Endometrial microvascular endothelial cells (primary cell): ENCODE data around the gene UQCRC1. TPM values are rescaled to one million over a fixed set of nuclear protein-coding genes. Genes with fewer than 3 reads are reported as not detected.

Experiments
- in situ Hi-C: cut with HindIII; loops from 2 replicates; pipeline ENCODE4 v1.10.0; 2017; ENCODE audit warnings: low sequenced_read_pairs, low pct_unique_long_range_greater_than_20kb; ENCODE audit errors: inconsistent ontology term
- total RNA-seq: library from RNA; depleted of rRNA; stranded (reverse); fragments of >200 nt; gene quantifications from one replicate; pipeline ENCODE4 v1.2.3, GENCODE V29; 2015; ENCODE audit errors: inconsistent ontology term

Gene UQCRC1
- 355 TPM for total RNA-seq

GRCh38 chr3:48609088-48610005 lies at the start of gene UQCRC1:
UQCRC1 (minus strand) TSS chr3:48609646; CDS start chr3:48609620, 26 bp downstream.
- in situ Hi-C loops = no loop called here

GRCh38 chr3:48656841-48657281 lies 47.4 kb upstream of the UQCRC1 start:
- in situ Hi-C loops = no loop called here

GRCh38 chr3:48656061-48656840 lies 46.8 kb upstream of the UQCRC1 start:
- in situ Hi-C loops = no loop called here

- in situ Hi-C loops = no loop called here
Observed at GRCh38 chr3:48655606-48656005, 46.2 kb upstream of the UQCRC1 start.

GRCh38 chr3:48655063-48655462 lies 45.6 kb upstream of the UQCRC1 start:
- in situ Hi-C loops = no loop called here

- in situ Hi-C loops = no loop called here
Observed at GRCh38 chr3:48652923-48653715, 43.7 kb upstream of the UQCRC1 start.

GRCh38 chr3:48651771-48652170 lies 42.3 kb upstream of the UQCRC1 start:
- in situ Hi-C loops = no loop called here

GRCh38 chr3:48650723-48651122 lies 41.3 kb upstream of the UQCRC1 start:
- in situ Hi-C loops = no loop called here

GRCh38 chr3:48648188-48648850 lies 38.9 kb upstream of the UQCRC1 start:
- in situ Hi-C loops = no loop called here

- in situ Hi-C loops = no loop called here
Observed at GRCh38 chr3:48647714-48648113, 38.3 kb upstream of the UQCRC1 start.

GRCh38 chr3:48644898-48645760 lies 35.7 kb upstream of the UQCRC1 start:
- in situ Hi-C loops = no loop called here

- in situ Hi-C loops = no loop called here
Observed at GRCh38 chr3:48642605-48643004, 33.2 kb upstream of the UQCRC1 start.

- in situ Hi-C loops = no loop called here
Observed at GRCh38 chr3:48641396-48641795, 31.9 kb upstream of the UQCRC1 start.

- in situ Hi-C loops = no loop called here
Observed at GRCh38 chr3:48639944-48640606, 30.6 kb upstream of the UQCRC1 start.

GRCh38 chr3:48637305-48637704 lies 27.9 kb upstream of the UQCRC1 start:
- in situ Hi-C loops = no loop called here

- in situ Hi-C loops = no loop called here
Observed at GRCh38 chr3:48636149-48636655, 26.8 kb upstream of the UQCRC1 start.
